ENCODE data around the gene TRIO. TPM values are rescaled to one million over a fixed set of nuclear protein-coding genes. Genes with fewer than 3 reads are reported as not detected.

TRIO gene
- total and polyA plus RNA-seq, 4 donors: 22.0 to 374 (median 191) TPM

DNA sequence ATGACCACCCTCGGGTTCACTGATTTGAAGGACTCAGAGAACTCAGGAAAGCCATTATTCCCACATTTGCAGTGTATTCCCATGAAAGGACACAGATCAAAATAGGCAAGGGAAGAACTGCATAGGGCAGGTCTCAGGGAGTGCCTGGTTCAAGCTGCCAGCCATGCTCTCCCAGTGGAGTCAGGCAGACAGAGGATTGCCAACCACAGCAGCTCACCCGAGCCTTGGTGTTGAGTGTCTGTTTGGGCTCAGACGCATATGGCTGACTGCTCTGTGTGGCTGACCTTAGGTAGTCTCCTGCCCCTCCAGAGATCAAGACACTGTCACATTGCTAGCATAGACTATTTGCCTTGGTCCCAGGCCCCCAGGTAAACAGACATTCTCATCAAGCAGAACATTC, 322.6 kb downstream of the TRIO start:
- no peak overlapping the region for H3K4me3 ChIP-seq (ENCODE audit: low read length in 2 of 2)
- H3K9me3 ChIP-seq (ENCODE audit: control insufficient read depth, low read length): no peaks in the 10 kb centered on the region
- whole genome bisulfite sequencing, 2 donors: 67 to 77% methylated on average over 3 of the region's 3 CpGs
- no peak overlapping the region for H3K27ac ChIP-seq (ENCODE audit: low read depth in 1 of 2, low read length in 2 of 2)
- no peaks in the 10 kb centered on the region for H3K4me1 ChIP-seq (ENCODE audit: control insufficient read depth in 1 of 2, insufficient read depth in 2 of 2, low read length in 2 of 2)
- peaks cover 7 to 18% of the 10 kb centered on the region in 2 donors for H3K36me3 ChIP-seq (ENCODE audit: control insufficient read depth in 1 of 2, insufficient read depth in 2 of 2, low read length in 1 of 2)
- DNase-seq (no peak), ATAC-seq (ENCODE audit: low FRiP score) (no peak)
- H3K27me3 ChIP-seq (ENCODE audit: control insufficient read depth in 1 of 2, insufficient read depth in 2 of 2, low read length in 1 of 2): no peaks in the 10 kb centered on the region
- intact Hi-C loops (cut with DNase I): no loop called here

DNA sequence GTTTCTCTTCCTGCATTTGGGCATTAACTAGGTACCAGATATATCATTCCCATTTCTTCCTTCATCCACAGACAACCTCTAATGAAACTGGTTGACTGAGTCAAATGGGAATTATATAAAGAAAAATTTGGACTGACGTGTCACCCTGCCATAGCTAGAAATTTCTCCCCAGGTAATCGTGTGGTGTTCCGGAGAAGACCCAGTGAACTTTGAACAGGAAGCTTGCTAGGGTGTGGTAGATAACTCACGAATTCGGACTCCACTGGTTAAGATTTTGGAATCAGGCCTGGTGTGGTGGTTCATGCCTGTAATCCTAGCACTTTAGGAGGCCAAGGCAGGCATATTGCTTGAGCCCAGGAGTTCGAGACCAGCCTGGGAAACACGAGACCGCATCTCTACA, 324.1 kb downstream of the TRIO start:
- WGBS, 2 donors: 91 to 93% methylated on average over 8 of the region's 8 CpGs
- ATAC-seq (ENCODE audit: low FRiP score) (no peak), DNase-seq (no peak)
- peaks cover 7 to 19% of the 10 kb centered on the region in 2 donors for H3K36me3 ChIP-seq (ENCODE audit: control insufficient read depth in 1 of 2, insufficient read depth in 2 of 2, low read length in 1 of 2)
- H3K4me3 ChIP-seq (ENCODE audit: low read length in 2 of 2): no peak overlapping the region
- no peaks in the 10 kb centered on the region for H3K27me3 ChIP-seq (ENCODE audit: control insufficient read depth in 1 of 2, insufficient read depth in 2 of 2, low read length in 1 of 2)
- no peak overlapping the region for H3K27ac ChIP-seq (ENCODE audit: low read depth in 1 of 2, low read length in 2 of 2)
- H3K4me1 ChIP-seq (ENCODE audit: control insufficient read depth in 1 of 2, insufficient read depth in 2 of 2, low read length in 2 of 2): no peaks in the 10 kb centered on the region
- no peaks in the 10 kb centered on the region for H3K9me3 ChIP-seq (ENCODE audit: control insufficient read depth, low read length)
- intact Hi-C loops (cut with DNase I): no loop called here

DNA sequence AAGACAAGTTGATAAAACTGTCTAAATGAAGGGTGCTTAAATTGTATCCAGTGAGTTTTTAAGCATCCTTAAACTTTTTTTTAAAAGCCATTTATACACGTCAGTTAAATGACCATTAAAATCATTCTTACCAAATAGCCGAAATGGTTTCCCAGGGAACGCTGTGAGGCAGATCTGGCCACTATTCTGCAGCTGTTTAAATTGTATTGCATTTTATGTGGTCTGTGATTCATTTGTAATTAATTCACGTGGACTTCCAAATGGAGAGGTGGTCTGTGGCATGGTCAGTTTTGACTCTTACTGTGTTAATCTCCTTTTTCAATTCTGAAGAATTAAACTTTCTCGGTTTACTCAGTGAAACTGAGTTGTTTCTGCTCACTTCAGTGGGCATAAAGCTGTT, 324.7 kb downstream of the TRIO start:
- peaks cover 8 to 16% of the 10 kb centered on the region in 2 donors for H3K36me3 ChIP-seq (ENCODE audit: control insufficient read depth in 1 of 2, insufficient read depth in 2 of 2, low read length in 1 of 2)
- DNase-seq (no peak), ATAC-seq (ENCODE audit: low FRiP score) (no peak)
- H3K9me3 ChIP-seq (ENCODE audit: control insufficient read depth, low read length): no peaks in the 10 kb centered on the region
- H3K4me1 ChIP-seq (ENCODE audit: control insufficient read depth in 1 of 2, insufficient read depth in 2 of 2, low read length in 2 of 2): no peaks in the 10 kb centered on the region
- WGBS, 2 donors: 71 to 80% methylated on average over 5 of the region's 5 CpGs
- intact Hi-C loops (cut with DNase I): no loop called here
- H3K4me3 ChIP-seq (ENCODE audit: low read length in 2 of 2): no peak overlapping the region
- H3K27me3 ChIP-seq (ENCODE audit: control insufficient read depth in 1 of 2, insufficient read depth in 2 of 2, low read length in 1 of 2): no peaks in the 10 kb centered on the region
- H3K27ac ChIP-seq (ENCODE audit: low read depth in 1 of 2, low read length in 2 of 2): no peak overlapping the region

DNA sequence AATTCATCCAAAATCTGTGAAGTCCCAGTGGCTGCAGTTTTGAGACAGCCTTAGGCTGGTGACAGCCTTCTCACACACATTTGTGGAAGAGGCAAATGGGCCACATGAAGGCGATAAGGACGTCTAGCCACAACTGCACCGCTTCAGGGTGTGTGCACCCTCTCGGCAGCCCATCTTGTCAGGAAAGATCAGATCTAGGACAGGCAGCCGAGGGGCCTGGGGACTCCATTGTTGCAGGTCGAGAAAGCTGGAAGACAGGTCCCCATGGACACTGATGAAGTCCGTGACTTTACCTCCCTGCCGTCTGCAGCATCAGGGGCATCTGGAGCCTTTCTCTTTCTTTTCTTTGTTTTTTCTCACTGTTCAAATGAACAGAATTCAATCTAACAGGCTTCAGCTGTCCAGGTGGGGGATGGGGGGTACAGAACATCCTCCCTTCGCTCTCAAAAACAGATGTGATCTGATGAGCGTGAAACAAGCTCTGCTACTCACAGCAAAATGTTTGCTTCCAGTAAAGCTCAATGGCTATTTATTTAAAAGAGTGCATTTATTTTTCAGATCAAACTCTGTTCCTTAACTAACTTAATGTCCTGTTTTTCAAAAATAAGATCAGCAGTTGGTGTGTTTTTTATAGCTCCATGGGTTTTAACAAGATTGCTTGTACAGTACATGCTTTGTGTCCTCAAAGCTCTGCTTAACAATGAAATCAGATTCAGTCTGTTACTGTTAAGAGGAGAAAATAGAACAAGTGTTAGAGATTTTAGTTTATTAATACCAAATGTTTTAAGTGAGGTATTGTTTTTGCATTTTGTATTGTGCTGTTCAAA, 326.6 kb downstream of the TRIO start:
- WGBS, 2 donors: 72 to 80% methylated on average over 10 of the region's 10 CpGs
- H3K9me3 ChIP-seq (ENCODE audit: control insufficient read depth, low read length): no peaks in the 10 kb centered on the region
- DNase-seq (no peak), ATAC-seq (ENCODE audit: low FRiP score) (no peak)
- no peak overlapping the region for H3K4me3 ChIP-seq (ENCODE audit: low read length in 2 of 2)
- no peak overlapping the region for H3K27ac ChIP-seq (ENCODE audit: low read depth in 1 of 2, low read length in 2 of 2)
- H3K4me1 ChIP-seq (ENCODE audit: control insufficient read depth in 1 of 2, insufficient read depth in 2 of 2, low read length in 2 of 2): no peaks in the 10 kb centered on the region
- intact Hi-C loops (cut with DNase I): no loop called here
- H3K27me3 ChIP-seq (ENCODE audit: control insufficient read depth in 1 of 2, insufficient read depth in 2 of 2, low read length in 1 of 2): no peaks in the 10 kb centered on the region
- H3K36me3 ChIP-seq (ENCODE audit: control insufficient read depth in 1 of 2, insufficient read depth in 2 of 2, low read length in 1 of 2): peaks cover 10 to 18% of the 10 kb centered on the region in 2 donors

GRCh38 chr5:14471507-14471906, 328.4 kb downstream of the TRIO start:
- no peak for ATAC-seq (ENCODE audit: low FRiP score)
- Histone ChIP-seq H3K9me3 (ENCODE audit: control insufficient read depth, low read length) (no peaks in the 10 kb centered on the region), H3K27ac (ENCODE audit: low read depth in 1 of 2, low read length in 2 of 2) (no peak overlapping the region), H3K4me1 (ENCODE audit: control insufficient read depth in 1 of 2, insufficient read depth in 2 of 2, low read length in 2 of 2) (no peaks in the 10 kb centered on the region), H3K36me3 (ENCODE audit: control insufficient read depth in 1 of 2, insufficient read depth in 2 of 2, low read length in 1 of 2) (peaks cover 7 to 15% of the 10 kb centered on the region in 2 donors), H3K27me3 (ENCODE audit: control insufficient read depth in 1 of 2, insufficient read depth in 2 of 2, low read length in 1 of 2) (no peaks in the 10 kb centered on the region), H3K4me3 (ENCODE audit: low read length in 2 of 2) (no peak overlapping the region)
- intact Hi-C loops (cut with DNase I): no loop called here
- WGBS, 2 donors: 86 to 87% methylated on average over 3 of the region's 3 CpGs
- no peak for DNase-seq

GRCh38 chr5:14472986-14473567, 329.9 kb downstream of the TRIO start:
- WGBS, 2 donors: 94% methylated on average over 3 of the region's 3 CpGs
- ATAC-seq (ENCODE audit: low FRiP score) (no peak), DNase-seq (no peak)
- Histone ChIP-seq H3K27ac (ENCODE audit: low read depth in 1 of 2, low read length in 2 of 2) (no peak overlapping the region), H3K4me1 (ENCODE audit: control insufficient read depth in 1 of 2, insufficient read depth in 2 of 2, low read length in 2 of 2) (no peaks in the 10 kb centered on the region), H3K36me3 (ENCODE audit: control insufficient read depth in 1 of 2, insufficient read depth in 2 of 2, low read length in 1 of 2) (peaks cover 7 to 20% of the 10 kb centered on the region in 2 donors), H3K27me3 (ENCODE audit: control insufficient read depth in 1 of 2, insufficient read depth in 2 of 2, low read length in 1 of 2) (no peaks in the 10 kb centered on the region), H3K9me3 (ENCODE audit: control insufficient read depth, low read length) (no peaks in the 10 kb centered on the region), H3K4me3 (ENCODE audit: low read length in 2 of 2) (no peak overlapping the region)
- intact Hi-C loops (cut with DNase I): no loop called here

- Histone ChIP-seq H3K27ac (ENCODE audit: low read depth in 1 of 2, low read length in 2 of 2) (no peak overlapping the region), H3K9me3 (ENCODE audit: control insufficient read depth, low read length) (no peaks in the 10 kb centered on the region), H3K27me3 (ENCODE audit: control insufficient read depth in 1 of 2, insufficient read depth in 2 of 2, low read length in 1 of 2) (no peaks in the 10 kb centered on the region), H3K4me1 (ENCODE audit: control insufficient read depth in 1 of 2, insufficient read depth in 2 of 2, low read length in 2 of 2) (no peaks in the 10 kb centered on the region), H3K4me3 (ENCODE audit: low read length in 2 of 2) (no peak overlapping the region), H3K36me3 (ENCODE audit: control insufficient read depth in 1 of 2, insufficient read depth in 2 of 2, low read length in 1 of 2) (peaks cover 7 to 21% of the 10 kb centered on the region in 2 donors)
- intact Hi-C loops (cut with DNase I): no loop called here
- 91 to 93% methylated on average over 4 of the region's 4 CpGs for WGBS, 2 donors
- DNase-seq (no peak), ATAC-seq (ENCODE audit: low FRiP score) (no peak)
Observed at GRCh38 chr5:14475045-14475444, 331.9 kb downstream of the TRIO start.

DNA sequence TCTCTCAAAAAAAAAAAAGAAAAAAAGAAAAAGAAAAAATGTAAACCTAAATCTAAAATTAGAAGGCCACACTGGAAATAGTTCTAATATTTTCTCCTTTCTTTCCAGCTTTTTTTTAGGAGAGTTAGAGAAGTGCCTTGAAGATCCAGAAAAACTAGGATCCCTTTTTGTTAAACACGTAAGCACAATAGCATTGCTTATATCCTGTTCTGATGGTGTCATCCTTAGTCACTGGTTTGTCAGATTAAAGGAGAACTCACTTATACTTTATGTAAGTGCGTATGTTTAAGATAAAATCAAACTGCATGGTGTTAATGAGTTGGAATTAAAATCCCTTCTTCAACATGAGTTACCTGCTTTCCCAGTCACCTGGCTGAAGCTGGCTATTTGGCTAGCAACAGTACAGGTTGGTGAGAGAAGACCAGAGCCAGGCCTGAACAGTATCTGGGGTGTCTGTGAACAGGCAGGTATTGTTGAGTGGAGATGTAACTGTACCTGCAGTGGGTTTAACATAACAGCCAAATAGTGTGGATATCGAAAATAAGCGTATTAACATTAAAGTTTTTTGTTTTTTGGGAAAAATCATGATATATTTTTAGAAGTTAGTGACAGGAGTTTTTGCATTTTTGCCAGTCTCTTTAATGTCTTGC, 333.8 kb downstream of the TRIO start:
- ATAC-seq (ENCODE audit: low FRiP score) (no peak), DNase-seq (no peak)
- intact Hi-C loops (cut with DNase I): no loop called here
- Histone ChIP-seq H3K4me3 (ENCODE audit: low read length in 2 of 2) (no peak overlapping the region), H3K36me3 (ENCODE audit: control insufficient read depth in 1 of 2, insufficient read depth in 2 of 2, low read length in 1 of 2) (peaks cover 4 to 19% of the 10 kb centered on the region in 2 donors), H3K27ac (ENCODE audit: low read depth in 1 of 2, low read length in 2 of 2) (no peak overlapping the region), H3K9me3 (ENCODE audit: control insufficient read depth, low read length) (no peaks in the 10 kb centered on the region), H3K4me1 (ENCODE audit: control insufficient read depth in 1 of 2, insufficient read depth in 2 of 2, low read length in 2 of 2) (no peaks in the 10 kb centered on the region), H3K27me3 (ENCODE audit: control insufficient read depth in 1 of 2, insufficient read depth in 2 of 2, low read length in 1 of 2) (no peaks in the 10 kb centered on the region)
- 84% methylated on average over 4 of the region's 4 CpGs for WGBS, 2 donors

All from aorta (tissue), 5 donors.